NCI-H1930 (cell line): Measurements from ENCODE around the gene DGKQ.

Experiments used
- DNase-seq, 2 experiments: peaks; one replicate each; lab custom pipeline; 2025; lab: John Stamatoyannopoulos, UW

The DGKQ gene

GRCh38 chr4:995311-996026 lies 22.1 kb upstream of the DGKQ start:
- DNase-seq, result no peak

GRCh38 chr4:993111-994029 lies 20.0 kb upstream of the DGKQ start, which contains the start of gene SLC26A1:
SLC26A1 (minus strand) TSS chr4:993404; CDS start chr4:991703, 1,701 bp downstream.
- DNase-seq, result no peak

- no peak for DNase-seq
These were observed 19.1 kb upstream of the DGKQ start for GRCh38 chr4:992297-993110.

- no peak for DNase-seq
These were observed 18.3 kb upstream of the DGKQ start for GRCh38 chr4:991451-992296.

GRCh38 chr4:990746-991367 lies 17.5 kb upstream of the DGKQ start:
- no peak for DNase-seq

- no peak for DNase-seq
These were observed 16.5 kb upstream of the DGKQ start for GRCh38 chr4:989722-990471.

- DNase-seq, result no peak
These were observed 15.7 kb upstream of the DGKQ start for GRCh38 chr4:988726-989721.

- no peak for DNase-seq
These were observed 14.5 kb upstream of the DGKQ start for GRCh38 chr4:987624-988513.

GRCh38 chr4:986879-987623 lies 13.7 kb upstream of the DGKQ start, which contains the start of gene IDUA:
IDUA (plus strand) TSS chr4:987044; CDS start chr4:987085, 41 bp downstream.
- peak; percentile 60 to 80 for DNase-seq

- no peak for DNase-seq
These were observed 13.1 kb upstream of the DGKQ start for GRCh38 chr4:986428-986878.

- no peak for DNase-seq
These were observed 11.9 kb upstream of the DGKQ start for GRCh38 chr4:985123-985830.

- no peak for DNase-seq
These were observed 11.1 kb upstream of the DGKQ start for GRCh38 chr4:984336-985054.

- DNase-seq, result no peak
These were observed 9.4 kb upstream of the DGKQ start for GRCh38 chr4:982814-983213.

- no peak for DNase-seq
These were observed 8.9 kb upstream of the DGKQ start for GRCh38 chr4:982291-982690.

- DNase-seq, result no peak
These were observed 5.8 kb upstream of the DGKQ start for GRCh38 chr4:978957-979701.
